Measurements from ENCODE around the gene BAHD1.

DNA sequence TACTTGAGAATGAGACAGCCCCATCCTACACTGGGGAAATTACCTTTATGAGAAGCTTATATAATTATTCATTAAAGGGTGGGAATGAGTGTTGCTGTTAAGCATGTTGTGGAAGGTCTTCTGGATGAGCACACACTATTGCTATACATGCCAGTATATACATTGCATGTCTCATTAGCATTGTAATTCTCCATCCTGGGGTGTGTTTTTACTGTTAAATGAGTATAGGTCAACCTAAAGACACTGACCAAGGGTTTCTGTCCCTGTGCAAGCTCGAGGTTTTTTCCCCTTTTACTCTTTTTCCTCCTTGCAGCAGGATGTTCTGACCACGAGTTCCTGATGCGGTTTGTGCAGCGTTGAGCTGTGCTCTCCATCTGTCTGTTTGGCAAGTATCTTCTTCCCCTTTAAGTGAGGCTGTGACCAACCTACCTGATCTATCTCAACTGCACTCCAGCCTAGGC is 42.3 kb upstream of the BAHD1 start:
- TF ChIP-seq CTCF (IDR thresholded peaks at IDR 0.05) (no peak), POLR2A (IDR thresholded peaks at IDR 0.05) (no peak)

Measured in body of pancreas (tissue), 4 donors.